Heart right ventricle (tissue), 16 donors: ENCODE results near the gene FHIT. TPM values are rescaled to one million over a fixed set of nuclear protein-coding genes. Genes with fewer than 3 reads are reported as not detected.

Source experiments
- ATAC-seq, 8 donors: fragments of 200-7000 bp; cut with Tn5 transposase; one replicate each; pipeline ENCODE4 v1.9.1; 2020; ENCODE audit warnings: mild to moderate bottlenecking in 8 of 8, moderate library complexity in 8 of 8, moderate number of reproducible peaks in 1 of 8
- DNase-seq, 2 donors: peaks; one replicate each; pipeline ENCODE4 v3.0.0-alpha.2; 2020
- H3K27ac ChIP-seq, 10 donors: fragments of 200-600 bp; sonication (generic) in 2 of 10; one replicate each; pipeline versions ENCODE4 v1.5.0 to v1.8.0; 2020 to 2022; ENCODE audit warnings: mild to moderate bottlenecking in 3 of 10
- H3K27me3 ChIP-seq, 7 donors: fragments of 200-600 bp; one replicate each; pipeline ENCODE4 v1.8.0; 2021 to 2022; ENCODE audit warnings: mild to moderate bottlenecking in 2 of 7
- H3K36me3 ChIP-seq, 9 donors: fragments of 200-600 bp; sonication (generic) in 1 of 9; one replicate each; pipeline versions ENCODE4 v1.5.0 to v1.8.0; 2020 to 2022; ENCODE audit warnings: mild to moderate bottlenecking in 2 of 9
- H3K4me1 ChIP-seq, 9 donors: fragments of 200-600 bp; sonication (generic) in 1 of 9; one replicate each; pipeline versions ENCODE4 v1.5.0 to v1.8.0; 2020 to 2022; ENCODE audit warnings: mild to moderate bottlenecking in 4 of 9
- H3K4me3 ChIP-seq, 10 donors: fragments of 200-600 bp; sonication (generic) in 2 of 10; one replicate each; pipeline versions ENCODE4 v1.5.0 to v1.8.0; 2020 to 2022; ENCODE audit warnings: mild to moderate bottlenecking in 7 of 10, moderate library complexity in 2 of 10
- H3K9me3 ChIP-seq, 11 donors: fragments of 200-600 bp in 10 of 11; sonication (generic) in 2 of 11; one replicate each; pipeline versions ENCODE4 v1.5.0 to v1.8.0; 2013 to 2022; ENCODE audit warnings: mild to moderate bottlenecking in 2 of 11, control low read depth in 1 of 11, moderate library complexity in 1 of 11
- WGBS, 2 donors: extraction: QIAGEN DNeasy Blood & Tissue Kit; methylation state at CpG; one replicate each; pipeline ENCODE4 v1.1.7; 2013; ENCODE audit warnings: inconsistent platforms in 1 of 2; 5-methylcytosine and 5-hydroxymethylcytosine counted together
- intact Hi-C, 10 donors: fragments of 100-400 bp; cut with DNase I; formaldehyde crosslinking; loops; one replicate each; pipeline versions ENCODE4 v1.11.1 to v1.14.2; 2022
- polyA plus RNA-seq, 2 donors: library from polyadenylated mRNA; stranded (reverse); fragments of 200-250 nt; gene quantifications; one replicate each; pipeline ENCODE4 v1.2.3, GENCODE V29; 2013
- total RNA-seq, 10 donors: library from RNA; stranded (reverse); fragmentation: NEBNext Ultra II Directional in 3 of 10; extraction: Animal tissue kit (Norgen Biotek cat#: 25700) in 3 of 10; gene quantifications; one replicate each; pipeline versions ENCODE4 v1.2.1 to v1.2.4, GENCODE V29; 2021 to 2023
- TF ChIP-seq, protein P1 (sequence below), 9 donors: fragments of 200-600 bp; sonication (generic) in 2 of 9; IDR thresholded peaks; one replicate each; pipeline versions ENCODE4 v1.5.0 to v1.8.0; 2021 to 2022; ENCODE audit warnings: antibody characterized with exemption in 9 of 9, mild to moderate bottlenecking in 5 of 9, moderate library complexity in 1 of 9
- donor health status: Arrhythmogenic right ventricular cardiomyopathy.
- donor health status: ischemic (EF 13 %, LVEDD 7.1; RV severe dilation, severe dysfunction).
- donor health status: healthy with polysubstance abuse.
- donor health status: DM: no; HTN: yes; CAD: no.
- donor health status: DM: no; HTN: no; CAD: no.
- donor health status: ischemic (EF 25% LVEDD 6.9; RV normal size, moderate dysfunction).
- donor health status: ischemic (EF 25% LVEDD 5.7; RV mildly dilated, moderate dysfunction).
- donor health status: healthy.
- donor health status: DM: yes; HTN: yes; CAD: no.
- donor health status: Ischemic cardiomyopathy.
- donor health status: ischemic (EF 35%, LVEDD 5.7; RV mildly dilated, moderate dysfunction).
- donor health status: nonischemic (EF 11% LVEDD 7.7; RV severe dilation, severe dysfunction).
- donor health status: DM: yes; HTN: yes; CAD: no.
- donor health status: PGD.
- donor health status: ischemic (EF 29% LVEDD 5.4; RV normal size, mild dysfunction).
- donor health status: nonischemic (EF 23%, LVEDD 6.1; RV moderate dilation, normal function).

Gene FHIT
- total and polyA plus RNA-seq, 12 donors, result 4.7 to 25.5 (median 18.3) TPM

- no peak for ATAC-seq
These were observed 1269.9 kb downstream of the FHIT start for GRCh38 chr3:59981377-59981776.

GRCh38 chr3:59980576-59980975 is 1270.7 kb downstream of the FHIT start:
- 37% methylated on average over 2 of the region's 2 CpGs for WGBS, 2 donors
- ATAC-seq, result no peak

More at GRCh38 chr3:59981377-59981776, 1269.9 kb downstream of the FHIT start:
- DNase-seq, result no peak
- no peaks in the 10 kb centered on the region for H3K36me3 ChIP-seq
- intact Hi-C loops, result no loop called here
- H3K4me3 ChIP-seq, result no peak overlapping the region
- H3K27me3 ChIP-seq, result no peaks in the 10 kb centered on the region
- H3K9me3 ChIP-seq, result no peaks in the 10 kb centered on the region
- H3K4me1 ChIP-seq, result peaks cover 0 to 6% (median 0%) of the 10 kb centered on the region in 9 donors
- 88 to 91% methylated on average over 6 of the region's 6 CpGs for WGBS, 2 donors
- H3K27ac ChIP-seq, result no peak overlapping the region
- TF ChIP-seq, protein P1, sequence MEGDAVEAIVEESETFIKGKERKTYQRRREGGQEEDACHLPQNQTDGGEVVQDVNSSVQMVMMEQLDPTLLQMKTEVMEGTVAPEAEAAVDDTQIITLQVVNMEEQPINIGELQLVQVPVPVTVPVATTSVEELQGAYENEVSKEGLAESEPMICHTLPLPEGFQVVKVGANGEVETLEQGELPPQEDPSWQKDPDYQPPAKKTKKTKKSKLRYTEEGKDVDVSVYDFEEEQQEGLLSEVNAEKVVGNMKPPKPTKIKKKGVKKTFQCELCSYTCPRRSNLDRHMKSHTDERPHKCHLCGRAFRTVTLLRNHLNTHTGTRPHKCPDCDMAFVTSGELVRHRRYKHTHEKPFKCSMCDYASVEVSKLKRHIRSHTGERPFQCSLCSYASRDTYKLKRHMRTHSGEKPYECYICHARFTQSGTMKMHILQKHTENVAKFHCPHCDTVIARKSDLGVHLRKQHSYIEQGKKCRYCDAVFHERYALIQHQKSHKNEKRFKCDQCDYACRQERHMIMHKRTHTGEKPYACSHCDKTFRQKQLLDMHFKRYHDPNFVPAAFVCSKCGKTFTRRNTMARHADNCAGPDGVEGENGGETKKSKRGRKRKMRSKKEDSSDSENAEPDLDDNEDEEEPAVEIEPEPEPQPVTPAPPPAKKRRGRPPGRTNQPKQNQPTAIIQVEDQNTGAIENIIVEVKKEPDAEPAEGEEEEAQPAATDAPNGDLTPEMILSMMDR (IDR thresholded peaks at IDR 0.05), result no peak

GRCh38 chr3:59979542-59979941 is 1271.7 kb downstream of the FHIT start:
- no peaks in the 10 kb centered on the region for H3K27me3 ChIP-seq
- TF ChIP-seq, protein P1 (IDR thresholded peaks at IDR 0.05), result no peak
- no peaks in the 10 kb centered on the region for H3K4me1 ChIP-seq
- no peak overlapping the region for H3K27ac ChIP-seq
- intact Hi-C loops, result no loop called here
- DNase-seq (no peak), ATAC-seq (no peak)
- 92 to 93% methylated on average over 6 of the region's 6 CpGs for WGBS, 2 donors
- no peaks in the 10 kb centered on the region for H3K36me3 ChIP-seq
- no peaks in the 10 kb centered on the region for H3K9me3 ChIP-seq
- H3K4me3 ChIP-seq, result no peak overlapping the region

More at GRCh38 chr3:59980576-59980975, 1270.7 kb downstream of the FHIT start:
- H3K4me1 ChIP-seq, result peaks cover 0 to 6% (median 0%) of the 10 kb centered on the region in 9 donors
- no peaks in the 10 kb centered on the region for H3K27me3 ChIP-seq
- TF ChIP-seq, protein P1 (IDR thresholded peaks at IDR 0.05), result no peak
- no peaks in the 10 kb centered on the region for H3K9me3 ChIP-seq
- H3K36me3 ChIP-seq, result no peaks in the 10 kb centered on the region
- intact Hi-C loops, result no loop called here
- no peak for DNase-seq
- H3K27ac ChIP-seq, result no peak overlapping the region
- no peak overlapping the region for H3K4me3 ChIP-seq

GRCh38 chr3:59978979-59979378 is 1272.3 kb downstream of the FHIT start:
- ATAC-seq, result no peak

More at GRCh38 chr3:59978979-59979378, 1272.3 kb downstream of the FHIT start:
- no peak for DNase-seq
- no peak overlapping the region for H3K4me3 ChIP-seq
- TF ChIP-seq, protein P1 (IDR thresholded peaks at IDR 0.05), result no peak
- no peaks in the 10 kb centered on the region for H3K4me1 ChIP-seq
- H3K27ac ChIP-seq, result no peak overlapping the region
- no peaks in the 10 kb centered on the region for H3K36me3 ChIP-seq
- intact Hi-C loops, result no loop called here
- no peaks in the 10 kb centered on the region for H3K27me3 ChIP-seq
- no peaks in the 10 kb centered on the region for H3K9me3 ChIP-seq
